SIG-M5 treated with dmso at 0.1 percent for 504 hours (cell line): ENCODE measurements around the gene SNRPA.
"Not testable (repeated sequence)": the region's sequence is repeated elsewhere in the genome, so short reads cannot be mapped to it uniquely, and the experiment has no call there.

Experiments
- DNase-seq: peaks from one replicate; lab custom pipeline; 2025; ENCODE audit not compliant: unreplicated experiment; lab: John Stamatoyannopoulos, UW

The SNRPA gene

GRCh38 chr19:40812571-40812970 is 61.6 kb downstream of the SNRPA start:
- DNase-seq: not testable (repeated sequence)

DNA sequence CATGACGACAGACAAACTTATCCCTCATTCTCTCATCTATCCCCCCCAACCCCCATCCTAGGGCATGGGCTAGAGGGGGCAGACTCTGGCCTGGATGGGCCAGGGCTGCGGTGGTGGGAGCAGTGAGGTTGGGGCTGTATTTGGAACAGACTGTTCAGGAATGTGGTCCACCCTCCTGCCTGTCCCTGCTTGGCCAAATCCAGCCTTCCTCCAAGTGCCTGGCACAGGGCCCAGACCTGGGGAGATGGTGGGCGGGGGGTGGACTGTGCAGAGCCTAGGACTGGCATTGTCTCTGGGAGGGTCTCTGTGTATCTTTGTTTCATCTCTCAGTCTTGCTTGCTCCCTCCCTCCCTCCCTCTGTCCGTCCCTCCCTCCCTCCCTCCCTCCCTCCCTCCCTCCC is 62.2 kb downstream of the SNRPA start:
- no peak for DNase-seq
